ENCODE results near the gene ASCC2.

DNA sequence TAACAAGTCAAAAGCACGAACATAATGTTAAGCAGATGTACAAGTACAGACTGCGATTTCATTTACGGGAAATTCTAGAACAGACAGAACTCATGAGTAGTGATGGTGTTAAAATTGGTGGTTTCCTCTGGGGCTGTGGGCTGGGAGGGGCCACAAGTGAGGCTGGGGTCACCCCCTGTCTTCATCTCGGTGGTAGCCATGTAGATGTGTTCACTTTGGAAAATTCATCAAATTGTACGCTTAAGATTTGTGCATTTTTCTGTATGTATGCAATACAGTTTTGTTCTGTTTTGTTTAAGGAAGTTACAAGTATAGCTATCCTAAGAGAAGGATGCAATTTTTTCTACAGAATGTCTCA lies 504 bp upstream of the ASCC2 start:
- TF ChIP-seq EP300 (IDR thresholded peaks at IDR 0.05): no peak
- TF ChIP-seq, protein P1, sequence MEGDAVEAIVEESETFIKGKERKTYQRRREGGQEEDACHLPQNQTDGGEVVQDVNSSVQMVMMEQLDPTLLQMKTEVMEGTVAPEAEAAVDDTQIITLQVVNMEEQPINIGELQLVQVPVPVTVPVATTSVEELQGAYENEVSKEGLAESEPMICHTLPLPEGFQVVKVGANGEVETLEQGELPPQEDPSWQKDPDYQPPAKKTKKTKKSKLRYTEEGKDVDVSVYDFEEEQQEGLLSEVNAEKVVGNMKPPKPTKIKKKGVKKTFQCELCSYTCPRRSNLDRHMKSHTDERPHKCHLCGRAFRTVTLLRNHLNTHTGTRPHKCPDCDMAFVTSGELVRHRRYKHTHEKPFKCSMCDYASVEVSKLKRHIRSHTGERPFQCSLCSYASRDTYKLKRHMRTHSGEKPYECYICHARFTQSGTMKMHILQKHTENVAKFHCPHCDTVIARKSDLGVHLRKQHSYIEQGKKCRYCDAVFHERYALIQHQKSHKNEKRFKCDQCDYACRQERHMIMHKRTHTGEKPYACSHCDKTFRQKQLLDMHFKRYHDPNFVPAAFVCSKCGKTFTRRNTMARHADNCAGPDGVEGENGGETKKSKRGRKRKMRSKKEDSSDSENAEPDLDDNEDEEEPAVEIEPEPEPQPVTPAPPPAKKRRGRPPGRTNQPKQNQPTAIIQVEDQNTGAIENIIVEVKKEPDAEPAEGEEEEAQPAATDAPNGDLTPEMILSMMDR (IDR thresholded peaks at IDR 0.05): no peak
